HG03066 (cell line): ENCODE results near the gene SHANK2.

Experiments used
- ATAC-seq: cut with Tn5 transposase; IDR thresholded peaks from one replicate; pipeline ENCODE4 v1.9.1; 2021; ENCODE audit warnings: low read depth; ENCODE audit not compliant: unreplicated experiment

SHANK2 gene

DNA sequence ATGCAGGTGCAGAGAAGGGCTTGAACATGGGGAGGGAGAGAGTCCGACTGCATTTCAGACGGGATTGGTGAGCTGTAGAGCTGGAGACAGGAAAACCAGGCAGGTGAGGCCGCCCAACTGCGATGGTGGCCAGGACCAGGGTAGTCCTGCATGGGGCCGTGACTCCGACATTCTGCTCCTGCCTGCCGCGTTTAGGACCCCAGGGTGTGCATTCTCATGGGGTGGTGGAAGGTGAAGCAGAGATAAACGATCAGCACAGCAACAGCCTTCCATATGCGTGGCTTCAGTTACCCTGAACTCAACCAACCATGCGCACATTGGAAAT lies 29.3 kb downstream of the SHANK2 start:
- no peak for ATAC-seq

GRCh38 chr11:71222318-71223080 lies 29.9 kb downstream of the SHANK2 start:
- no peak for ATAC-seq

GRCh38 chr11:71221821-71222220 lies 30.6 kb downstream of the SHANK2 start:
- no peak for ATAC-seq

- ATAC-seq = no peak
These were observed 31.2 kb downstream of the SHANK2 start for GRCh38 chr11:71221201-71221600.

GRCh38 chr11:71218789-71219499 lies 33.4 kb downstream of the SHANK2 start:
- no peak for ATAC-seq

DNA sequence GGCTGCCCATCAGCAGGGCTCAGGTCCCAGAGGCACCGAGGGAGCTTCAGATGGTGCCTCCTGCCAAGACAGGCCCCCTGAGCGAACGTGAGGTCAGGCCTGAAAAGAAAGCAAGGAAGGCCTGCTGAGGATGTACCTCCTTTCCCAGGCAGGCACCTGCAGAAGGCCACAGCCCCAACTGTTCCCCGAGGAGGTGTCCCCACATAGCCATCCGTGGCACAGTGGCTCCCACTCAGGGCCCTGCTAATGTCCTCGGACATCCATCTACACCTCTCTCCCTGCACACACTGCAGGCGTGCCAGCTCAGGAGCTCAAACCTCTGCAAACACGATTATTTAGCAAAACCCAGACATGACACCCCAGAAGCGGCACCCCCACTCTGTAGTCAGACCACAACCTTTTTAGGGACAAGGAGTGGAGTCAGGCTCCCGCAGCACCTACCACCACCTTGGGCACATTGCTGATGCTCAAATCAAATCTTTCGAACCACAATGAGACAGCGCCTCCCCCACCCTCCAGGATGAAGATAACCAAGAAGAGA lies 36.9 kb downstream of the SHANK2 start:
- ATAC-seq = no peak

- no peak for ATAC-seq
These were observed 37.6 kb downstream of the SHANK2 start for GRCh38 chr11:71214553-71215424.

DNA sequence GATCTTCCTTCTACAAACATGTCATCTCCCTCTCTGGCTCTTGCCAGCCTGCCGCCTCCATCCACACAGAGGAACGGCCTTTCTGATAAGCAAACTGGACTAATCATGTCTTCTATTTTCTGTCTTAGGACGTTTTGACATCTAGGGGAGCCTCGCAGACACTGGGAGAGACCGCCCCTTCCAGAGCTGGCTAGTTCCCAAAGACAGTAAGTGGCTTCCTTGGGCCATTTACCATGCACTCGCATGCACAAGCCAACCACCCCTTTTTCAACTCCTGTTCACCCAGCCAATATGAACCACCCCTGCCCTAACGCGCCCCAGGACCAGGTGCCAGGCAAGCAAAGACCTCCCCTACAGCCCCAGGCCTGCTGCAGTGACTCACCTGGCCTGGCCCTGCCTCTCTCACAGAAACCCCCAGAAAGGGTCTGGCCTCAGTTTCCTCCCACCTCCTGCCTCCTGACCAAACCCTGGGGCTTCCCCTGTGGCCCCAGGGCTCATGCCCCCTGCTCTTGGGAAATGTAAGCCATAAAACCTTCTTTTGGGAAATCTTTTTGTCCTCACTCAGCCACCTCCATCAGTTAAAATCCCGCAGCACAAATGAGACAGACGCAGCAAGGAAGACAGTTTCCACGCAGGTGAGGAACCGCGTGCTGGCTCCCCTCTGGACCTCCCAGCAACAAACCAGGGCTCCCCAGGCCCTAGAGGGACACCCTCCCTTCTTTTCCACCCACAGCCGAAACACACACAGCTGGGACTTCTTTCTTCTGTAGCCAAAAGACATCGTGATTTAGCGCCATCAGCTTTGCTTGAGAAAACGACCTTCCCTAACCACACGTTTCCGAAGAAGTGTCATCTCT lies 38.5 kb downstream of the SHANK2 start:
- no peak for ATAC-seq

- no peak for ATAC-seq
These were observed 39.4 kb downstream of the SHANK2 start for GRCh38 chr11:71212871-71213559.

GRCh38 chr11:71211631-71212030 lies 40.7 kb downstream of the SHANK2 start:
- no peak for ATAC-seq

DNA sequence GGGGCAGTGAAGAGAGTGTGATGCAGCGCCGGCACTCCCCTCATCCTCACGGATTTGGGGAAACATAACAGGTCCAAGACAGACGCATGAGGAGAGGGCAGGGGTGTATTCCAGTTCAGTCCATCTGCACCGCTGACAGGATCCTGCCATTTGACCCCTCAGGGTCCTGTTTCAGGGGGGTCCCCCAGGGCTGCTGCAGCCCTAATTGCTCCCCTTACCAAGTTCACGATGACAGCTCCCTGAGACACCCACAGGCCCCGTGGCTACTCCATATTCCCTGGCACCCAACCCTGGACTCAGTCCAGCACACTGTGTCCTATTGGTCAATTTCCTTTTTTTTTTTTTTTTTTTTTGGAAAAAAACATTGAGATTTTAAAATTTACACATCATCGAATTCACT lies 41.5 kb downstream of the SHANK2 start:
- no peak for ATAC-seq

DNA sequence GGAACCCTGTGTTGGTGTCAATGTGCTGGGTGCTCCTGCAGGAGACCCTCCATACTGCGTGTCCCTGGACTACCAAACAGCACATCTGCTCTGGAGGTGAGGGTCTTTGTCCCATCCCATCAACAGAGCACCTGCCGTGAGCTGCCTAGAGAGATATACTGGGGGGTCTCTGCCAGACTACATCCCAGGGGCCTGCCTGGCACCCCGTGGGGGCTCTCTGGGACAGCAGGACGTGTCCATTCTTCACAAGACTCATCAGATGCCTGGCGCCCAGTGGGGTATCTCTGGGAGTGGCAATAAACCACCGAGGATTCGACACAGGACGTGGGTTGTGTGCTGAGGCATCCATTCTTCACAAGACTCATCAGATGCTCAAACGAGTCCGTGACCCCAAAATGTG lies 42.7 kb downstream of the SHANK2 start:
- no peak for ATAC-seq

DNA sequence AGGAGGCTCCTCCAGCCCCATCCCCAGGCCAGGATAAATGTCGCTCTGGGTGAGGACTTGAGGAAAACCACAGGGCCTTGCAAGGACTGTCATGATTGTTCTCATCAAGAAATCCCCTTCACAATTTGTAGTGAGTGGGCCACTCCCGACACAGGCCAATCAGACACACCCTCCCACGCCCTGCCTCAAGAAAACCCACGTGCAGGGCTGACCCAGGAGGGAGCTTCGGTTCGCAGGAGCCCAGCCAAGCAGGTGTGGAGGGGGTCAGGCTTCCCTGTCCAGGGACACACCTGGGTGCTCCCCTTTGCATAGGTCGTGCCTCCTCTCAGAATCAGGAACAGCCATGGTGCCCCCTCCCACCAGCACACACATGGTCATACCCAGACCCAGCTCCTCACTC lies 43.2 kb downstream of the SHANK2 start:
- ATAC-seq = no peak

GRCh38 chr11:71208011-71208774 lies 44.2 kb downstream of the SHANK2 start:
- ATAC-seq = no peak

- ATAC-seq = no peak
These were observed 44.8 kb downstream of the SHANK2 start for GRCh38 chr11:71207563-71207962.

GRCh38 chr11:71206186-71206585 lies 46.2 kb downstream of the SHANK2 start:
- ATAC-seq = no peak

DNA sequence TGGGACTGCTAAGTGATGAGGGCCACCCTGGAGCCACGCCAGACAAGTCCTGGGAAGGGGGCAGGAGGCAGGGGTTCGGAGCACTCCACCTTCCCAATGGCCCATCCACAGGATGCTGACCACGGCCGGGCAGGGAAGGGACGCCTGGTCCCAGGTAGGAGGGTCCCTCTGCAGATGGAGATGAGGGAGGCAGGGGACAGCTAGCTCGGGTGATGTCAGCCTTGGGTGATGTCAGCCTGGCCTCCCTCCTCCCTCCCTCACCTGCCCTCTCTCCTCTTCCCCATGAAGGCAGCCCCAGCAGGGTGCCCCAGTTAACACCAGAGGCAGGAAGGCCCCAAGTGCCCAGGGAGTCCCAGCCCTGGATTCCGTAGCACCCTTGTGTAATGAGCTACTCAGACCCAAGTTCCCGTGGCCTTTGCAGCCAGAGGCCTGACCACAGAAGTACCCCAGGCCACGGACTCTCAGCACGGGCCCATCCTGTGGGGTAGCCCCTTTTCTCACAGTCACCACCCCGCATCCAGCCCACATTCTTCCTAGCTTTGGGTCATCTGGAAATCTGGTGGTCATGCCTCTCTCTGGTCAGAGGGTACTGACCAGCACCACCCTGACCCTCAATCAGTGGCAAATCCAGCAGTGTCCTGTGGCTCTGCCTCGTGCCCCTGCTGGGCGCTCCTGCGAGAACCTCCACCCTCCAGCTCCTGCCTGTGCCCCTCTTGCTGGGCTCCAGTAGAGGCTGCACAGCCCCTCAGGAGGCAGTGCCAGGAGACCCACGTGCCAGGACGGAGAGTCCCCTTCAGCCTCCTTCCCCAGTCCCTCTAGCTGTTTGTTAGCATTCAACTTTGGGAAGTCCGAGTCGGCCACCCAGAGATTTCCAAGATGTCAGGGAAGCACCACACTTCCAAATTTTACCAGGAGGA lies 47.4 kb downstream of the SHANK2 start:
- ATAC-seq = no peak

DNA sequence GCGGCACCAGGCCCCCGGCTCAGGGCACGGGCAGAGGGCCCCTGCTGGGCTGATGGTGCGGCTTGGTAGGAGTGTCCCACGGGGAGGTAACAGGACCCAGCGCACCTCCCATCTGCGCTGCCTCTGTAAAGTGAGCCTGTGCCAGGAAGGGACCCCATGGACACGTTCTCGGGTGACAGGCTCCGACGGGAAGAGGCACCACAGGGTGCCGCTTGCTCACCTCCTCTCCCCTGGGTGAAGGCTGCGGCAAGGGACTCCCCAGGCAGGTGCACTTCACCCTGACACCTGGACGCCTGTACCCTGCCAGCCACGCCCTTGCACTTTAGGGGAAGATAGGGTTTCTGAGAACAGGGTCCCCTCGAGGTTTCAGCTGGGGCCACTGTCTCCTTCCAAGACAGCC lies 48.1 kb downstream of the SHANK2 start:
- no peak for ATAC-seq
